A549 (cell line): ENCODE results near the gene PAM. TPM values are rescaled to one million over a fixed set of nuclear protein-coding genes. Genes with fewer than 3 reads are reported as not detected.

Experiments
- ATAC-seq, 2 experiments: fragments of 200-7000 bp in 1 of 2; fragments of >200 bp in 1 of 2; cut with Nextera tagmentation in 1 of 2; cut with Tn5 transposase in 1 of 2; 3 replicates each; pipeline versions ENCODE4 v1.8.0 to v1.9.1; 2018 to 2020; ENCODE audit warnings: mild to moderate bottlenecking in 1 of 2, moderate library complexity in 1 of 2
- CTCF ChIA-PET: fragments of 300-600 bp; sonication (Branson Sonifier 250); formaldehyde crosslinking; extraction: SDS; loops from one replicate; lab custom pipeline; 2021; ENCODE audit warnings: antibody characterized with exemption, inconsistent platforms; lab: Yijun Ruan, JAX
- POLR2A ChIA-PET: fragments of 350-600 bp; formaldehyde crosslinking; extraction: SDS; loops from one replicate; lab custom pipeline; 2021; ENCODE audit warnings: antibody characterized with exemption, inconsistent platforms; lab: Yijun Ruan, JAX
- DNase-seq, 2 experiments: peaks; one replicate each; pipeline versions ENCODE4 v3.0.0 to v3.0.0-alpha.2; 2011 to 2016; ENCODE audit warnings: low read depth in 1 of 2, low spot score in 1 of 2
- FAIRE-seq: peaks from 2 replicates; lab custom pipeline; 2011; peaks lifted over from hg19 to GRCh38; lab: Jason Lieb, UNC
- H3K27ac ChIP-seq, 2 experiments: fragments of >200 bp; sonication (Bioruptor Twin); formaldehyde crosslinking; 3 replicates each; pipeline ENCODE4 v1.5.1; 2016 to 2017
- H3K4me1 ChIP-seq: fragments of >200 bp; sonication (Bioruptor Twin); formaldehyde crosslinking; 3 replicates; pipeline ENCODE4 v1.6.1; 2016
- H3K4me2 ChIP-seq: fragments of >200 bp; sonication (Bioruptor Twin); formaldehyde crosslinking; 3 replicates; pipeline ENCODE4 v1.6.1; 2016
- H3K4me3 ChIP-seq: fragments of >200 bp; sonication (Bioruptor Twin); formaldehyde crosslinking; 3 replicates; pipeline ENCODE4 v1.5.1; 2016
- H3K9me3 ChIP-seq: fragments of >200 bp; sonication (Bioruptor Twin); formaldehyde crosslinking; 3 replicates; pipeline ENCODE4 v1.6.1; 2016
- BHLHE40 ChIP-seq: IDR thresholded peaks from 2 replicates; pipeline ENCODE4 v1.6.1; 2012; ENCODE audit warnings: low read depth, low read length, inconsistent platforms
- EHMT2 ChIP-seq: fragments of 200-600 bp; sonication (generic); IDR thresholded peaks from 2 replicates; pipeline ENCODE4 v1.6.1; 2016; ENCODE audit warnings: antibody characterized with exemption, low read depth, mild to moderate bottlenecking, moderate library complexity
- EP300 ChIP-seq, 2 experiments: fragments of >200 bp; sonication (Bioruptor Twin); formaldehyde crosslinking; IDR thresholded peaks; 2 replicates in 1 of 2; 3 replicates in 1 of 2; pipeline ENCODE4 v1.6.1; 2016 to 2017
- FOSL2 ChIP-seq, 2 experiments: fragments of 450-650 bp in 1 of 2; fragments of >200 bp in 1 of 2; sonication (Bioruptor Twin) in 1 of 2; formaldehyde crosslinking; IDR thresholded peaks; 2 replicates each; pipeline versions ENCODE4 v1.5.0 to v1.6.1; 2016 to 2020; ENCODE audit warnings: mild to moderate bottlenecking in 1 of 2, moderate library complexity in 1 of 2
- HOXB13 ChIP-seq: fragments of 250-450 bp; sonication (Bioruptor Pico); IDR thresholded peaks from 2 replicates; pipeline ENCODE4 v1.5.0; 2020; ENCODE audit warnings: low read depth, mild to moderate bottlenecking, moderate library complexity
- HOXB5 ChIP-seq: fragments of 250-450 bp; sonication (Bioruptor Pico); IDR thresholded peaks from 2 replicates; pipeline ENCODE4 v1.5.0; 2020; ENCODE audit warnings: mild to moderate bottlenecking, moderate library complexity
- JUN ChIP-seq, 2 experiments: fragments of >200 bp; sonication (Bioruptor Twin); formaldehyde crosslinking; IDR thresholded peaks; 2 replicates in 1 of 2; 3 replicates in 1 of 2; pipeline ENCODE4 v1.6.1; 2016 to 2017
- MAZ ChIP-seq: fragments of 150-350 bp; IDR thresholded peaks from 2 replicates; pipeline ENCODE4 v1.6.1; 2014; ENCODE audit warnings: antibody characterized with exemption, low read depth, low read length, borderline replicate concordance
- MYC ChIP-seq: IDR thresholded peaks from 2 replicates; pipeline ENCODE4 v1.6.1; 2012; ENCODE audit warnings: mild to moderate bottlenecking, inconsistent platforms, low read length, improper control_type of control experiment, borderline replicate concordance
- NR3C1 ChIP-seq: fragments of >200 bp; sonication (Bioruptor Twin); formaldehyde crosslinking; IDR thresholded peaks from 3 replicates; pipeline ENCODE4 v1.6.1; 2017
- PHF8 ChIP-seq: fragments of 200-600 bp; sonication (generic); IDR thresholded peaks from 2 replicates; pipeline ENCODE4 v1.6.1; 2016; ENCODE audit warnings: low read depth, mild to moderate bottlenecking, antibody characterized with exemption, moderate library complexity, borderline replicate concordance
- POLR2AphosphoS2 ChIP-seq: conservative IDR thresholded peaks from 2 replicates; pipeline ENCODE4 v1.6.1; 2012; ENCODE audit warnings: low read length, improper control_type of control experiment, inconsistent platforms
- RCOR1 ChIP-seq: fragments of 150-350 bp; IDR thresholded peaks from 2 replicates; pipeline ENCODE4 v1.6.1; 2014; ENCODE audit warnings: antibody characterized with exemption, low read length, low read depth
- RNF2 ChIP-seq: fragments of 200-600 bp; sonication (generic); IDR thresholded peaks from 2 replicates; pipeline ENCODE4 v1.6.1; 2016; ENCODE audit warnings: low read depth, mild to moderate bottlenecking, antibody characterized with exemption, moderate library complexity, borderline replicate concordance
- TP53 ChIP-seq: fragments of 250-450 bp; sonication (Bioruptor Pico); IDR thresholded peaks from 2 replicates; pipeline ENCODE4 v1.5.0; 2021; ENCODE audit warnings: mild to moderate bottlenecking, moderate library complexity
- ZC3H11A ChIP-seq: fragments of 450-650 bp; IDR thresholded peaks from 2 replicates; pipeline ENCODE4 v1.6.1; 2014; ENCODE audit warnings: antibody characterized with exemption, mild to moderate bottlenecking
- WGBS: methylation state at CpG from one replicate; pipeline ENCODE4 v1.1.6; 2017; ENCODE audit errors: missing lambda C conversion rate; 5-methylcytosine and 5-hydroxymethylcytosine counted together
- polyA plus RNA-seq, 4 experiments: library from polyadenylated mRNA; depleted of rRNA in 3 of 4; stranded (reverse); fragments of >200 nt; fragmentation: RNase III in 1 of 4; extraction: RNeasy Plus Mini Kit Qiagen cat#74134 plus additional on column Dnase treatment in 1 of 4; gene quantifications; 2 replicates in 3 of 4; 3 replicates in 1 of 4; pipeline ENCODE4 v1.2.3, GENCODE V29; 2011 to 2017
- TF ChIP-seq, protein P1 (sequence below): fragments of 200-600 bp; sonication (generic); IDR thresholded peaks from 2 replicates; pipeline ENCODE4 v1.6.1; 2016; ENCODE audit warnings: antibody characterized with exemption, mild to moderate bottlenecking, moderate library complexity
- TF ChIP-seq, protein P2 (sequence below): fragments of >200 bp; sonication (Bioruptor Twin); formaldehyde crosslinking; IDR thresholded peaks from 3 replicates; pipeline ENCODE4 v1.5.1; 2016
- TF ChIP-seq, protein P3 (sequence below): IDR thresholded peaks from 2 replicates; pipeline ENCODE4 v1.6.1; 2012; ENCODE audit warnings: low read depth, borderline replicate concordance
- TF ChIP-seq, protein P4 (sequence below): fragments of 150-350 bp; IDR thresholded peaks from 2 replicates; pipeline ENCODE4 v1.6.1; 2014; ENCODE audit warnings: low read depth, mild to moderate bottlenecking, low read length

PAM gene
- polyA plus RNA-seq, 2 of the 4 experiments (the other 2 are of a cell fraction): 21.5 to 25.1 TPM

DNA sequence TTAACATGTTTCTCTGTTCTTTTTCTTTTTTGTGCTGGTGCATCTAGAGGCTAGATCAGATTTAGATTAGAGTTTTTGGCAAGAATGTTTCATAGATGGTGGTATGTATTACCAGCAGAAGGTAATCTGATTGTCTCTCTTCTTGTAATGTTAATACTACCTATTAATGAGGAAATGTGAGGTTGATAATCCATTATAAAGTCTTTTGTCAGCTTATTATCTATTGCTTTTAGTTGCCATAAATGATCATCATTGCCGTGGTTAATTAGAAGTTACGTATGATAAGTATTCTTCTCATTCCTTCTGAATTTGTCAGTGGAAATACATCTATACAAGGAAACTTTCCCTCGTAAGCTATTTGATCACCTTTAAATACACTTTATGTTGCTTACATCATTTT is 135.0 kb downstream of the PAM start:
- ChIA-PET POLR2A (no interaction called here), CTCF (no interaction called here)
- ATAC-seq (no peak), FAIRE-seq (no peak)
- Histone ChIP-seq H3K9me3 (no peaks in the 10 kb centered on the region), H3K4me1 (no peaks in the 10 kb centered on the region), H3K4me2 (no peak overlapping the region), H3K4me3 (no peak overlapping the region)
- 66% methylated on average over 3 of the region's 3 CpGs for WGBS
- TF ChIP-seq, protein P1, sequence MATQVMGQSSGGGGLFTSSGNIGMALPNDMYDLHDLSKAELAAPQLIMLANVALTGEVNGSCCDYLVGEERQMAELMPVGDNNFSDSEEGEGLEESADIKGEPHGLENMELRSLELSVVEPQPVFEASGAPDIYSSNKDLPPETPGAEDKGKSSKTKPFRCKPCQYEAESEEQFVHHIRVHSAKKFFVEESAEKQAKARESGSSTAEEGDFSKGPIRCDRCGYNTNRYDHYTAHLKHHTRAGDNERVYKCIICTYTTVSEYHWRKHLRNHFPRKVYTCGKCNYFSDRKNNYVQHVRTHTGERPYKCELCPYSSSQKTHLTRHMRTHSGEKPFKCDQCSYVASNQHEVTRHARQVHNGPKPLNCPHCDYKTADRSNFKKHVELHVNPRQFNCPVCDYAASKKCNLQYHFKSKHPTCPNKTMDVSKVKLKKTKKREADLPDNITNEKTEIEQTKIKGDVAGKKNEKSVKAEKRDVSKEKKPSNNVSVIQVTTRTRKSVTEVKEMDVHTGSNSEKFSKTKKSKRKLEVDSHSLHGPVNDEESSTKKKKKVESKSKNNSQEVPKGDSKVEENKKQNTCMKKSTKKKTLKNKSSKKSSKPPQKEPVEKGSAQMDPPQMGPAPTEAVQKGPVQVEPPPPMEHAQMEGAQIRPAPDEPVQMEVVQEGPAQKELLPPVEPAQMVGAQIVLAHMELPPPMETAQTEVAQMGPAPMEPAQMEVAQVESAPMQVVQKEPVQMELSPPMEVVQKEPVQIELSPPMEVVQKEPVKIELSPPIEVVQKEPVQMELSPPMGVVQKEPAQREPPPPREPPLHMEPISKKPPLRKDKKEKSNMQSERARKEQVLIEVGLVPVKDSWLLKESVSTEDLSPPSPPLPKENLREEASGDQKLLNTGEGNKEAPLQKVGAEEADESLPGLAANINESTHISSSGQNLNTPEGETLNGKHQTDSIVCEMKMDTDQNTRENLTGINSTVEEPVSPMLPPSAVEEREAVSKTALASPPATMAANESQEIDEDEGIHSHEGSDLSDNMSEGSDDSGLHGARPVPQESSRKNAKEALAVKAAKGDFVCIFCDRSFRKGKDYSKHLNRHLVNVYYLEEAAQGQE: no peak
- TF ChIP-seq EHMT2: no peak
- TF ChIP-seq, protein P2, sequence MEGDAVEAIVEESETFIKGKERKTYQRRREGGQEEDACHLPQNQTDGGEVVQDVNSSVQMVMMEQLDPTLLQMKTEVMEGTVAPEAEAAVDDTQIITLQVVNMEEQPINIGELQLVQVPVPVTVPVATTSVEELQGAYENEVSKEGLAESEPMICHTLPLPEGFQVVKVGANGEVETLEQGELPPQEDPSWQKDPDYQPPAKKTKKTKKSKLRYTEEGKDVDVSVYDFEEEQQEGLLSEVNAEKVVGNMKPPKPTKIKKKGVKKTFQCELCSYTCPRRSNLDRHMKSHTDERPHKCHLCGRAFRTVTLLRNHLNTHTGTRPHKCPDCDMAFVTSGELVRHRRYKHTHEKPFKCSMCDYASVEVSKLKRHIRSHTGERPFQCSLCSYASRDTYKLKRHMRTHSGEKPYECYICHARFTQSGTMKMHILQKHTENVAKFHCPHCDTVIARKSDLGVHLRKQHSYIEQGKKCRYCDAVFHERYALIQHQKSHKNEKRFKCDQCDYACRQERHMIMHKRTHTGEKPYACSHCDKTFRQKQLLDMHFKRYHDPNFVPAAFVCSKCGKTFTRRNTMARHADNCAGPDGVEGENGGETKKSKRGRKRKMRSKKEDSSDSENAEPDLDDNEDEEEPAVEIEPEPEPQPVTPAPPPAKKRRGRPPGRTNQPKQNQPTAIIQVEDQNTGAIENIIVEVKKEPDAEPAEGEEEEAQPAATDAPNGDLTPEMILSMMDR: no peak
- TF ChIP-seq MAZ: no peak
- no peak for TF ChIP-seq RNF2
- TF ChIP-seq POLR2AphosphoS2: no peak
- TF ChIP-seq NR3C1: no peak
- TF ChIP-seq HOXB13 (CRISPR knock-in tag): no peak
- TF ChIP-seq FOSL2 (IDR thresholded peaks at IDR 0.05): no peak
- no peak for TF ChIP-seq FOSL2 (CRISPR knock-in tag; IDR thresholded peaks at IDR 0.05)
- no peak for TF ChIP-seq EP300 (IDR thresholded peaks at IDR 0.05)
- TF ChIP-seq RCOR1: no peak
- no peak for TF ChIP-seq ZC3H11A
- no peak for TF ChIP-seq BHLHE40
- TF ChIP-seq PHF8: no peak
- no peak for TF ChIP-seq MYC
- TF ChIP-seq JUN (IDR thresholded peaks at IDR 0.05): no peak
- TF ChIP-seq TP53 (CRISPR knock-in tag): no peak
- TF ChIP-seq, protein P3, sequence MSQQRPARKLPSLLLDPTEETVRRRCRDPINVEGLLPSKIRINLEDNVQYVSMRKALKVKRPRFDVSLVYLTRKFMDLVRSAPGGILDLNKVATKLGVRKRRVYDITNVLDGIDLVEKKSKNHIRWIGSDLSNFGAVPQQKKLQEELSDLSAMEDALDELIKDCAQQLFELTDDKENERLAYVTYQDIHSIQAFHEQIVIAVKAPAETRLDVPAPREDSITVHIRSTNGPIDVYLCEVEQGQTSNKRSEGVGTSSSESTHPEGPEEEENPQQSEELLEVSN: no peak
- TF ChIP-seq, all 56 proteins: peak for 0
- DNase-seq: no peak
- H3K27ac ChIP-seq: no peak overlapping the region

DNA sequence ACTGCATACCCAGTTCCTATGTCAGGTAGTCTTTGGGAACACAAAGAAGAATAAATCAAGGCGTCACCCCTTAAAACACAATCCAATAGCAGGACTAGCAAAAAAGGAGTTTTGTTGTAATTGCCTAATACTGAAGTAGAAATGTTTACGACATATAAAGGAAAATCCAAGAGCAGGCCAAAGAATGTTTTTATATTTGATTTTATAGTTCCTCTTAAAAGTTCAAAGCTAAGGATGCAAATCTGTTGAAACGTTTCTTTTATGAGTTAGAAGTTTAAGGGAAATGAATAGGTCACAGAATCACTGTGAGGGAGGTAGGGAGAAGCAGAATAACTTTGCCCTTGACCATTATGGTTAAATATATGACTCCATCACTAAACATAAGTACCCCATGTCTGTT is 136.1 kb downstream of the PAM start:
- ChIA-PET CTCF (no interaction called here), POLR2A (no interaction called here)
- Histone ChIP-seq H3K4me1 (no peaks in the 10 kb centered on the region), H3K4me2 (no peak overlapping the region), H3K27ac (no peak overlapping the region), H3K4me3 (no peak overlapping the region), H3K9me3 (no peaks in the 10 kb centered on the region)
- FAIRE-seq (no peak), ATAC-seq (no peak), DNase-seq (no peak)
- no peak for TF ChIP-seq EHMT2
- TF ChIP-seq, protein P1: no peak
- no peak for TF ChIP-seq HOXB5 (CRISPR knock-in tag)
- TF ChIP-seq, protein P2: no peak
- no peak for TF ChIP-seq JUN (IDR thresholded peaks at IDR 0.05)
- TF ChIP-seq, protein P4, sequence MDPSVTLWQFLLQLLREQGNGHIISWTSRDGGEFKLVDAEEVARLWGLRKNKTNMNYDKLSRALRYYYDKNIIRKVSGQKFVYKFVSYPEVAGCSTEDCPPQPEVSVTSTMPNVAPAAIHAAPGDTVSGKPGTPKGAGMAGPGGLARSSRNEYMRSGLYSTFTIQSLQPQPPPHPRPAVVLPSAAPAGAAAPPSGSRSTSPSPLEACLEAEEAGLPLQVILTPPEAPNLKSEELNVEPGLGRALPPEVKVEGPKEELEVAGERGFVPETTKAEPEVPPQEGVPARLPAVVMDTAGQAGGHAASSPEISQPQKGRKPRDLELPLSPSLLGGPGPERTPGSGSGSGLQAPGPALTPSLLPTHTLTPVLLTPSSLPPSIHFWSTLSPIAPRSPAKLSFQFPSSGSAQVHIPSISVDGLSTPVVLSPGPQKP: no peak
- WGBS: 44% methylated on average over 3 of the region's 3 CpGs
